Testis (tissue), 3 donors: Measurements from ENCODE around the gene UBXN4. TPM values are rescaled to one million over a fixed set of nuclear protein-coding genes. Genes with fewer than 3 reads are reported as not detected.
A peak's percentile ranks its signal among the peaks of the same experiment; 100 is the strongest.

Experiments used
- DNase-seq: peaks from one replicate; pipeline ENCODE4 v3.0.0-alpha.2; 2019
- H3K27ac ChIP-seq, 2 donors: fragments of 200-600 bp; sonication (generic); one replicate each; pipeline ENCODE4 v1.5.1; 2019
- H3K27me3 ChIP-seq: fragments of 200-600 bp; sonication (generic); one replicate; pipeline ENCODE4 v1.5.1; 2019
- H3K36me3 ChIP-seq: fragments of 200-600 bp; sonication (generic); one replicate; pipeline ENCODE4 v1.5.1; 2017; ENCODE audit warnings: low read depth; ENCODE audit errors: missing control alignments
- H3K4me1 ChIP-seq: fragments of 200-600 bp; sonication (generic); one replicate; pipeline ENCODE4 v1.5.1; 2019
- H3K4me3 ChIP-seq, 2 donors: fragments of 200-600 bp; sonication (generic); one replicate each; pipeline ENCODE4 v1.5.1; 2017 to 2019
- H3K9me3 ChIP-seq: fragments of 200-600 bp; sonication (generic); one replicate; pipeline ENCODE4 v1.5.1; 2017
- POLR2A ChIP-seq: fragments of 450-650 bp; IDR thresholded peaks from one replicate; pipeline ENCODE4 v1.6.1; 2017; ENCODE audit warnings: antibody characterized with exemption, mild to moderate bottlenecking, moderate library complexity
- WGBS, 2 donors: methylation state at CpG; one replicate each; pipeline ENCODE4 v1.1.5; 2018; 5-methylcytosine and 5-hydroxymethylcytosine counted together
- intact Hi-C: fragments of 100-400 bp; cut with DNase I; formaldehyde crosslinking; loops from one replicate; pipeline ENCODE4 v1.15.1; 2023; ENCODE audit warnings: low total_unique reads
- polyA plus RNA-seq: library from polyadenylated mRNA; stranded (reverse); fragments of 350-450 nt; fragmentation: Illumina TruSeq; extraction: RNeasy Lipid Tissue Mini Kit (QIAGEN cat#74804); gene quantifications from one replicate; pipeline ENCODE4 v1.2.3, GENCODE V29; 2014; ENCODE audit warnings: low read depth, low replicate concordance; ENCODE audit not compliant: insufficient read depth
- total RNA-seq, 2 donors: library from RNA; depleted of rRNA; stranded (reverse); fragments of >200 nt; gene quantifications; one replicate each; pipeline ENCODE4 v1.2.3, GENCODE V29; 2016
- TF ChIP-seq, protein P1 (sequence below), 3 experiments: fragments of 450-650 bp in 2 of 3; fragments of 200-600 bp in 1 of 3; sonication (generic) in 1 of 3; IDR thresholded peaks; one replicate each; pipeline ENCODE4 v1.5.1; 2016 to 2019; ENCODE audit warnings: antibody characterized with exemption in 3 of 3, mild to moderate bottlenecking in 2 of 3, moderate library complexity in 1 of 3

UBXN4 gene
- total and polyA plus RNA-seq, 3 donors from 2014 or later: 60.9 to 94.0 (median 87.7) TPM

- H3K27ac ChIP-seq: no peak overlapping the region
- intact Hi-C loops: no loop called here
- H3K4me3 ChIP-seq: no peak overlapping the region
- H3K27me3 ChIP-seq: no peaks in the 10 kb centered on the region
- WGBS, 2 donors: 70 to 88% methylated on average over 3 to 5 of the region's 5 CpGs
- TF ChIP-seq, protein P1, sequence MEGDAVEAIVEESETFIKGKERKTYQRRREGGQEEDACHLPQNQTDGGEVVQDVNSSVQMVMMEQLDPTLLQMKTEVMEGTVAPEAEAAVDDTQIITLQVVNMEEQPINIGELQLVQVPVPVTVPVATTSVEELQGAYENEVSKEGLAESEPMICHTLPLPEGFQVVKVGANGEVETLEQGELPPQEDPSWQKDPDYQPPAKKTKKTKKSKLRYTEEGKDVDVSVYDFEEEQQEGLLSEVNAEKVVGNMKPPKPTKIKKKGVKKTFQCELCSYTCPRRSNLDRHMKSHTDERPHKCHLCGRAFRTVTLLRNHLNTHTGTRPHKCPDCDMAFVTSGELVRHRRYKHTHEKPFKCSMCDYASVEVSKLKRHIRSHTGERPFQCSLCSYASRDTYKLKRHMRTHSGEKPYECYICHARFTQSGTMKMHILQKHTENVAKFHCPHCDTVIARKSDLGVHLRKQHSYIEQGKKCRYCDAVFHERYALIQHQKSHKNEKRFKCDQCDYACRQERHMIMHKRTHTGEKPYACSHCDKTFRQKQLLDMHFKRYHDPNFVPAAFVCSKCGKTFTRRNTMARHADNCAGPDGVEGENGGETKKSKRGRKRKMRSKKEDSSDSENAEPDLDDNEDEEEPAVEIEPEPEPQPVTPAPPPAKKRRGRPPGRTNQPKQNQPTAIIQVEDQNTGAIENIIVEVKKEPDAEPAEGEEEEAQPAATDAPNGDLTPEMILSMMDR (IDR thresholded peaks at IDR 0.05): no peak
- no peak for TF ChIP-seq POLR2A
- H3K36me3 ChIP-seq: no peaks in the 10 kb centered on the region
- DNase-seq: no peak
- H3K9me3 ChIP-seq: no peaks in the 10 kb centered on the region
- H3K4me1 ChIP-seq: no peaks in the 10 kb centered on the region
Measured at GRCh38 chr2:135798275-135798705, 56.6 kb downstream of the UBXN4 start.

DNA sequence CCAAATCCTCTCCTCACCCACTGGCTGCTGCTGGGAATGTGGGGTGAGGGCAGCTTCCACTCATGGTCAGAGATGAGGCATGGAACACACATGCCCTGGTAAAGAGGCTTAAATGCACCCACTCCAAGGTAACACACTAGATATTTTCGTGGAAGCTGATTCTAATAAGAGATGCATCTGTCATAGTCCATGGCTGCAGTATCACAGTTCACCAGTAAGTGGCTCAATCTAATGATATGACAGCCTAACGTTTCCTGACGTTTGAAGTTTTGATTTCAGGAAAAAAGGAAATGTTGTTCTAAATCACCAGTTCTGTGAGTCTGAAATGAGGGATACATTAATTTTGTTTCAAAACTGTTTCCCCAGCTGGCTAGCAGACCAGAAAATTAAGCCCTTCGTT lies 57.1 kb downstream of the UBXN4 start:
- Histone ChIP-seq H3K27me3 (no peaks in the 10 kb centered on the region), H3K4me3 (no peak overlapping the region), H3K36me3 (no peaks in the 10 kb centered on the region), H3K4me1 (no peaks in the 10 kb centered on the region), H3K9me3 (no peaks in the 10 kb centered on the region), H3K27ac (no peak overlapping the region)
- TF ChIP-seq, protein P1 (IDR thresholded peaks at IDR 0.05): peak in 1 of 3 experiments; percentile 32
- TF ChIP-seq POLR2A: no peak
- no peak for DNase-seq
- WGBS, 2 donors: 56 to 58% methylated on average over 4 of the region's 4 CpGs
- intact Hi-C loops: no loop called here

DNA sequence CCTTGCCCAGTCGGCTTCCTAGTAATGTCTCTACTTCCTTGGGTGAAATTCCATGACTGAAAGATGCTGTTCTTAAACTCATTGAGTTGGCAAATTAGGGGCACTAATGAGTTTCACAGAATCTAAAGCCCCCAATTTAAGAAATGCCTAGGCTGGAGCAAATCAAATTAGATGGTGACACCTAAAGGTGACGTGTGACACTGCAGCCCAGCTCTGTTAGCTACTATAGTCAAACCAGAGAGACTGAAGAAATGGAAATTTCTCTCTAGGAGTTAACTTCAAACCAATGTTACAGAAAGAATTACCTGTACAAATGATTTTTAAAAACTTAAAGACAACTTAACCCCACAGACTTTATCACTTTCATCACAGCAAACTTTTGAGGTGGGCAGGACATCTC lies 58.1 kb downstream of the UBXN4 start:
- H3K9me3 ChIP-seq: no peaks in the 10 kb centered on the region
- 39 to 49% methylated on average over 2 of the region's 2 CpGs for WGBS, 2 donors
- H3K36me3 ChIP-seq: no peaks in the 10 kb centered on the region
- no peak for TF ChIP-seq POLR2A
- TF ChIP-seq, protein P1 (IDR thresholded peaks at IDR 0.05): no peak
- DNase-seq: no peak
- no peak overlapping the region for H3K27ac ChIP-seq
- no peaks in the 10 kb centered on the region for H3K27me3 ChIP-seq
- H3K4me3 ChIP-seq: no peak overlapping the region
- no peaks in the 10 kb centered on the region for H3K4me1 ChIP-seq
- intact Hi-C loops: no loop called here

- no peak overlapping the region for H3K27ac ChIP-seq
- no peaks in the 10 kb centered on the region for H3K4me1 ChIP-seq
- 80 to 89% methylated on average over 9 of the region's 9 CpGs for WGBS, 2 donors
- intact Hi-C loops: no loop called here
- no peak for DNase-seq
- no peaks in the 10 kb centered on the region for H3K36me3 ChIP-seq
- H3K27me3 ChIP-seq: no peaks in the 10 kb centered on the region
- no peaks in the 10 kb centered on the region for H3K9me3 ChIP-seq
- TF ChIP-seq, protein P1 (IDR thresholded peaks at IDR 0.05): no peak
- no peak for TF ChIP-seq POLR2A
- H3K4me3 ChIP-seq: no peak overlapping the region
Measured at GRCh38 chr2:135800513-135801460, 59.1 kb downstream of the UBXN4 start.
